ENCODE measurements around the gene PTBP3. TPM values are rescaled to one million over a fixed set of nuclear protein-coding genes. Genes with fewer than 3 reads are reported as not detected.
"Not testable (repeated sequence)": the region's sequence is repeated elsewhere in the genome, so short reads cannot be mapped to it uniquely, and the experiment has no call there.

Gene PTBP3, protein sequence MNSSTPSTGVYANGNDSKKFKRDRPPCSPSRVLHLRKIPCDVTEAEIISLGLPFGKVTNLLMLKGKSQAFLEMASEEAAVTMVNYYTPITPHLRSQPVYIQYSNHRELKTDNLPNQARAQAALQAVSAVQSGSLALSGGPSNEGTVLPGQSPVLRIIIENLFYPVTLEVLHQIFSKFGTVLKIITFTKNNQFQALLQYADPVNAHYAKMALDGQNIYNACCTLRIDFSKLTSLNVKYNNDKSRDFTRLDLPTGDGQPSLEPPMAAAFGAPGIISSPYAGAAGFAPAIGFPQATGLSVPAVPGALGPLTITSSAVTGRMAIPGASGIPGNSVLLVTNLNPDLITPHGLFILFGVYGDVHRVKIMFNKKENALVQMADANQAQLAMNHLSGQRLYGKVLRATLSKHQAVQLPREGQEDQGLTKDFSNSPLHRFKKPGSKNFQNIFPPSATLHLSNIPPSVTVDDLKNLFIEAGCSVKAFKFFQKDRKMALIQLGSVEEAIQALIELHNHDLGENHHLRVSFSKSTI
- 100 to 1,000 TPM in 2 of 4 donors, 10 to 100 TPM in 2; 28.5 to 114 (median 97.6) TPM for polyA plus RNA-seq (ENCODE audit: insufficient read length in 4 of 4)

GRCh38 chr9:112332977-112333638 lies at the start of gene PTBP3:
TSS of gene PTBP3 (minus strand) at chr9:112333619. CDS start at chr9:112297865, 35,754 bp downstream.
- no peak for DNase-seq (ENCODE audit: low read depth in 4 of 4, low spot score in 3 of 4)

- DNase-seq (ENCODE audit: low read depth in 4 of 4, low spot score in 3 of 4), result no peak
Observed at GRCh38 chr9:112382501-112383364, 49.3 kb upstream of the PTBP3 start.

DNA sequence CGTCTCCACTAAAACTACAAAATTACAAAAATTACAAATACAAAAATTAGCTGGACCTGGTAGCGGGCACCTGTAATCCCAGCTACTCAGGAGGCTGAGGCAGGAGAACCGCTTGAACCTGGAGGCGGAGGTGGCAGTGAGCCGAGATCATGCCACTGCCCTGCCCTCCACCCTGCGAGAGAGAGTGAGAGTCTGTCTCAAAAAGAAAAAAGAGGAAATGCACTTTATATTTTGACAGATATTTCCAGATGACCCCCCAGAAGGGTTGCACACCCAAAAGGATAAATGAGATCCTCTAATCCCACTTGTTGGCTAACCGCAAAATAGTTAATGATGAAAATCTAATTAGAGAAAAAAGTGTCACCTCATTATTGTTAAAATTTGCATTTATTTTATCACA lies 48.6 kb upstream of the PTBP3 start:
- DNase-seq (ENCODE audit: low read depth in 4 of 4, low spot score in 3 of 4), result no peak

DNA sequence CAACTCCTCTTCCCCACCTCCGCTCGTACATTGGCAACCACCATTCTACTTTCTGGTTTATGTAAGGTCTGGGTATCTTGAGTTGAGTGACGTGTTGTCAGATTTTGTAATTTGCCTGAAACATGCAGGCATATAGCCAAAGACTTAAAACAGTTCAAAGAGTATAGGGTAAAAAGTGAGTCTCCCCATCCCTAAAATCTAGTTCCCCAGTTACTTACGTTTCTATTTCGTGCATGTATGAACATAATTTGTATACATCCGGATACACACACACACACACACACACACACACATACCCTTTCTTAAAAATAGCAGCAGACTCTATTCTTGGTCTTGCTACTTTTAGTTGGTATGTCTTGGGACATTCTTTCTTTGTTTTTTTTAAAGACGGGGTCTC lies 47.4 kb upstream of the PTBP3 start:
- DNase-seq (ENCODE audit: low read depth in 4 of 4, low spot score in 3 of 4), result no peak

- peak in 1 of 4 donors; percentile 37 for DNase-seq (ENCODE audit: low read depth in 4 of 4, low spot score in 3 of 4)
Observed at GRCh38 chr9:112380102-112380824, 46.8 kb upstream of the PTBP3 start, which contains the start of gene HSDL2. TSS of gene HSDL2 (plus strand) at chr9:112380108. CDS start at chr9:112380164, 56 bp downstream.

DNA sequence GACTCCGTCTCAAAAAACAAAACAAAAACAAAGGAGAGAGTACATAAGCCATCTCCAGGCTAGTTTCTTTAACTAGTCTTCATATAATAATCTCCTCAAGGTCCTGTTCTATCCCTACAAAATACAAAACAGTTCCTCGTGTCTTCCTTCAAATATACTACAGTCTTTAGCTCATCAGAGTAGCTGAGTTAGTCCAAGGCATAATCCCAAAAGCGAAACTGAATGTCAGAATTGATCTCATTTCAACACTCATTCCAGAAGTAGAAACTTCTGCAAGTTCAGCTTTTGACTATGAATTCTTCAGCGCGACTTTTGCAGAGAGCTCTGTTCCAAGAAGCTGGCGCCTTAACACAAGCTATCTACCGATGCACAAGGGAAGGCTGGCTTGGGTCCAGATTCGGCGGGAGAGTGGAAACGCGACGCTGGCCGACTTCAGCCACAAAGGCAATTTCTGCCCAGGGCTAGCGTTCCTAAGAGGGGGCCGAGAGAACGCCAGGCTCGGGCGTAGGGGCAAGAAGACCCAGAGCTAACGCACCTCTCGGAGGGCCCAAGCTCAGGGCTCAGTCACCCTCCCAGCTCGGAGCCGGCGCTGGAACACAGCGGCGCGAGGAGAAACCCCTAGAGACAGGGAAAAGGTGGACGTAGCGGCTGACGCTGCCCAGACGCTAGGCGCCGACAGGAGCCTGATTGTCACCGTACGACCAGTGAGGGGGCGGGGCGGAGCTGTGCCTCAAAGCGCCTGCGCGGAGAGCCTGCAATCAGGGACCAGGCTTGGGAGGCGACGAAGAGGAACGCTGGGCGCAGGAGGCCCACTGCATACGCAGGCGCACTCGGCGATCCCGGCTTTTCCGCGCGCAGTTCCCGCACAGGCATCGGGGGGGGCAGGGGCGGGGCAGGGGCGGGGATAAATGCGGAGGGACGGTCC lies 46.0 kb upstream of the PTBP3 start:
- peak; percentile 95 to 96 (median 96) for DNase-seq (ENCODE audit: low read depth in 4 of 4, low spot score in 3 of 4)

- DNase-seq (ENCODE audit: low read depth in 4 of 4, low spot score in 3 of 4), result no peak
Observed at GRCh38 chr9:112378328-112379176, 45.1 kb upstream of the PTBP3 start.

- DNase-seq (ENCODE audit: low read depth in 4 of 4, low spot score in 3 of 4), result no peak
Observed at GRCh38 chr9:112377684-112378327, 44.4 kb upstream of the PTBP3 start.

GRCh38 chr9:112377087-112377486 lies 43.7 kb upstream of the PTBP3 start:
- DNase-seq (ENCODE audit: low read depth in 4 of 4, low spot score in 3 of 4), result no peak

DNA sequence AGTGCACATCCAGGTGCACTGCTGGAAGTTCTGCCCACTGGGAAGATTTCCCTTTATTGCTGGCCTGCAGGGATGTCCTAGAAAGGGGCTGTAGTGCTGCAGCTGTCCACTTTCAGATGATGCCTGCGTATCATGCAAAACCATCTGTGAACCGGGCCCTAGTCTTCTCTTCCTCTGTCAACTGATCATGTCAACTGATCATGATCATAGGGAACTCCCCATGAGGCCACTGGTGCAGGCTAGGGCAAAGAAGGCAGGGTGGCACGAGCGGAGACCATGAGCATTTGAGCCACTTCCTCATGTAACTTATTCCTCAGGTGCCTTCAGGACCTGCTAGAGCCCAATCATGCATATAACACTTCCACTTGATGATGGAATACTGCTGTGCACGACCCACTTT lies 41.9 kb upstream of the PTBP3 start:
- DNase-seq (ENCODE audit: low read depth in 4 of 4, low spot score in 3 of 4), result no peak

DNA sequence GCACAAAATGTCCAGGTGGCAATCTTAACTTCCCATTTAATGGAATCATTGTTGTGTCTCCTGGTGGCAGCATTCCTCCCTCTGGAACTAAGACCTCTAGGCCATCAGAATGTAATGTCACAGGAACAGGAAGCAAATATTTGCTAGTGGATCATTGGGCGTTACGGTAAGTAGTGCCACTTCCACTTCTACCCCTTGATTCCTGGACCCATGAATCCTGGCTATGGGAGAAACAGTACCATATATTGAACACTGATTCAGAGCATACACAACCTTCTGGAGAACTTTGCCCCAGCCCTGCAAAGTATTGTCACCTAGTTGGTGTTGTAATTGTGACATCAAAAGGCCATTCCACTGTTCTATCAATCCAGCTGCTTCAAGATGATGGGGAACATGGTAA lies 40.8 kb upstream of the PTBP3 start:
- DNase-seq (ENCODE audit: low read depth in 4 of 4, low spot score in 3 of 4), result not testable (repeated sequence)

- DNase-seq (ENCODE audit: low read depth in 4 of 4, low spot score in 3 of 4), result not testable (repeated sequence)
Observed at GRCh38 chr9:112373666-112374065, 40.2 kb upstream of the PTBP3 start.

- no peak for DNase-seq (ENCODE audit: low read depth in 4 of 4, low spot score in 3 of 4)
Observed at GRCh38 chr9:112371060-112371459, 37.6 kb upstream of the PTBP3 start.

- no peak for DNase-seq (ENCODE audit: low read depth in 4 of 4, low spot score in 3 of 4)
Observed at GRCh38 chr9:112369817-112370216, 36.4 kb upstream of the PTBP3 start.

DNA sequence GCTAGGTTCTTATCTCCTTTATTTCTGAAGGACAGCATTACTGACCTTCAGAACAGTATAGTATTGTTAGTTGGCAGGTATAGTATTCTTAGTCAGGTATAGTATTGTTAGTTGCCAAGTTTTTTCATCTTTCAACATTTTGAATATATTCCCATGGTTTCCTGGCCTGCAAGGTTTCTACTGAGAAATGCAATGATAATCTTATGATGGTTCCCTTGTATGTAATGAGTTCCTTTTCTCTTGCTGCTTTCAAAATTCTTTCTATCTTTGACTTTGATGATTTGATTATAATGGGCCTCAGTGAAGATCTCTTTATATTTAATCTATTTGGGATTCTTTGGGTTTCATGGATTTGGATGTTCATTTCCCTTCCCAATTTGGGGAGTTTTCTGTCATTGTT lies 34.0 kb upstream of the PTBP3 start:
- DNase-seq (ENCODE audit: low read depth in 4 of 4, low spot score in 3 of 4), result no peak

DNA sequence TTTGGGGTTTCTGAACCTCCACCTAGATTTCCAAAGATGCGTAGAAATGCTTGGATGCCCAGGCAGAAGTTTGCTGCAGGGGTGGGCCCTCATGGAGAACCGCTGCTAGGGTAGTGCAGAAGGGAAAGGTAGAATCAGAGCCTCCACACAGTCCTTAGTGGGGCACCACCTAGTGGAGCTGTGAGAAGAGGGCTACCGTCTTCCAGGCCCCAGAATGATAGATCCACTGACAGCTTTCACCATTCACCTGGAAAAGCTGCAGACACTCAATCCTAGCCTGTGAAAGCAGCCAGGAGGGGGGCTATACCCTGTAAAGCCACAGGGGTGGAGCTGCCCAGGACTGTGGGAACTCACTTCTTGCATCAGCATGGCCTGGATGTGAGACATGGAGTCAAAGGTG lies 33.2 kb upstream of the PTBP3 start:
- no peak for DNase-seq (ENCODE audit: low read depth in 4 of 4, low spot score in 3 of 4)

DNA sequence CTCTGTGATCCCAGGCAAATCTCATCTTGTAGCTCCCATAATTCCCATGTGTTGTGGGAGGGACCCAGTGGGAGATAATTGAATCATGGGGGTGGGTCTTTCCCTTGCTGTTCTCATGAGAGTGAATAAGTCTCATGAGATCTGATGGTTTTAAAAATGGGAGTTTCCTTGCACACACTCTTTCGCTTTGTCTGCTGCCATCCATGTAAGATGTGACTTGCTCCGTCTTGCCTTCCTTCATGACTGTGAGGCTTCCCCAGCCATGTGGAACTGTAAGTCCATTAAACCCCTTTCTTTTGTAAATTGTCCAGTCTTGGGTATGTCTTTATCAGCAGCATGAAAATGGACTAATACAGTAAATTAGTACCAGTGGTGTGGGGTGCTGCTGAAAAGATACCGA lies 31.8 kb upstream of the PTBP3 start:
- not testable (repeated sequence) for DNase-seq (ENCODE audit: low read depth in 4 of 4, low spot score in 3 of 4)

GRCh38 chr9:112364761-112365160 lies 31.3 kb upstream of the PTBP3 start:
- DNase-seq (ENCODE audit: low read depth in 4 of 4, low spot score in 3 of 4), result no peak

All from left renal pelvis (tissue), 4 donors.